Frontal cortex (tissue), 4 donors: ENCODE results near the gene CCSER1. TPM values are rescaled to one million over a fixed set of nuclear protein-coding genes. Genes with fewer than 3 reads are reported as not detected.
"Not testable (repeated sequence)": the region's sequence is repeated elsewhere in the genome, so short reads cannot be mapped to it uniquely, and the experiment has no call there.

Experiments
- DNase-seq, 2 donors: peaks; one replicate each; pipeline ENCODE4 v3.0.0; 2012; ENCODE audit warnings: low spot score in 2 of 2
- FAIRE-seq: peaks from 2 replicates; lab custom pipeline; 2012; peaks lifted over from hg19 to GRCh38; lab: Jason Lieb, UNC
- total RNA-seq: library from RNA; depleted of rRNA; stranded (reverse); fragments of >200 nt; gene quantifications from one replicate; pipeline ENCODE4 v1.2.3, GENCODE V29; 2014
- donor health status: control.
- donor health status: control.
- donor health status: control.

CCSER1 gene
- total RNA-seq, 1 donor from 2014 or later, result 165 TPM

DNA sequence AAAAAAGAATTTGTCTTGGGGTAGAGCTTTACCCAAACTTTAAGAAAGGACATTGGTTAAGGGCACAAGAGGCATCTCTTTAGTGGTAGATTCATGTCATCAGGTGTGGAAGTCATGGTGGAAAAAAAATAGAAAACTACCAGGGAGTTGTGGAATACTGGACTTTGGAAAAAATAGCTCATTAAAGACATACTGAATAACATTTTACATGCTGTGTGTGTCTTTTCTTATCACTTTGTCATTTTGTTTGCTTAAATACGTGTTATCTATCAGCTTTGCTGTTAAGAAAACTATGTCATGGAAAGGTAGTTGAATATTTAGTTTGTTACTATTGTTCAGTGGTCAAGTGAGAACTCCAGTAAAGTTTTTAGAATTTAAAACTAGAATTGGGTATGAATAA lies 147.0 kb downstream of the CCSER1 start:
- FAIRE-seq, result no peak
- DNase-seq, result no peak

DNA sequence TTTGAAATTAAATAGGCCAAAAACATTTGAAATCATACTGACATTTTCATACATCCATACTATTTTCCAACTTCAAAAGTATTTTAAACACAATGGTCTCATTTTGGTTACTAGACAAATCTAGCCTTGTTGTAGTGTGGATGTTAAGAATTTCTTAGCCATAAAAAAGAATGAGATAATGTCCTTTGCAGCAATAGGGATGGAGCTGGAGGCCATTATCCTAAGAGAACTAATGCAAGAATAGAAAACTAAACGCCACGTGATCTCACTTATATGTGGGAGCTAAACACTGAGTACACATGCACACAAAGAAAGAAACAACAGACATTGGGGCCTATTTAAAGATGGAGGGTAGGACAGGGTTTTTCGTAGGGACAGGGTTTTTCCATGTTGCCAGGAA lies 153.8 kb downstream of the CCSER1 start:
- FAIRE-seq (no peak), DNase-seq (no peak)

GRCh38 chr4:90281541-90282355 lies 154.6 kb downstream of the CCSER1 start:
- no peak for FAIRE-seq
- DNase-seq, result no peak

DNA sequence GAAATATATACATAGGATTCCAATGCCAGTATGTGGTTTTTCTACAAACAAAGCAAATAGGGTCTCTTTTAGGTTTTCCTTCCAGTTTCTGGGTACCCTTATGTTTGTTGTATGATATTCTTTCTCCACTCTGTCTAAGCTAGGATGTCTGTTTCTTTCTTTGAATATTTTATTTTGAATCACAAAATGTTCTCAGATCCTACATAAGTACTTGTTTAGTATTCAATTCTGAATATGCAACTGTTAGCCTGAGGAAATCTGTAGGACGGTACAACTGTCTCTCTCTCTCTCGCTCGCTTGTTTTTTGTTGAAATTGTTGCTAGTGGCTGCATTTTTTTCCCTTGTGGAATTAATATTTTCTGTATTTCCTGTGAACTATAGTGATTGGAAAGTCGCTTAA lies 163.2 kb downstream of the CCSER1 start:
- FAIRE-seq (no peak), DNase-seq (no peak)

- FAIRE-seq, result no peak
Measured at GRCh38 chr4:90292438-90292837, 165.2 kb downstream of the CCSER1 start.

GRCh38 chr4:90293320-90293719 lies 166.1 kb downstream of the CCSER1 start:
- peak; percentile 99 for FAIRE-seq

More at GRCh38 chr4:90292438-90292837, 165.2 kb downstream of the CCSER1 start:
- DNase-seq, result no peak

GRCh38 chr4:90299373-90299772 lies 172.2 kb downstream of the CCSER1 start:
- DNase-seq (no peak), FAIRE-seq (no peak)

More at GRCh38 chr4:90293320-90293719, 166.1 kb downstream of the CCSER1 start:
- no peak for DNase-seq

DNA sequence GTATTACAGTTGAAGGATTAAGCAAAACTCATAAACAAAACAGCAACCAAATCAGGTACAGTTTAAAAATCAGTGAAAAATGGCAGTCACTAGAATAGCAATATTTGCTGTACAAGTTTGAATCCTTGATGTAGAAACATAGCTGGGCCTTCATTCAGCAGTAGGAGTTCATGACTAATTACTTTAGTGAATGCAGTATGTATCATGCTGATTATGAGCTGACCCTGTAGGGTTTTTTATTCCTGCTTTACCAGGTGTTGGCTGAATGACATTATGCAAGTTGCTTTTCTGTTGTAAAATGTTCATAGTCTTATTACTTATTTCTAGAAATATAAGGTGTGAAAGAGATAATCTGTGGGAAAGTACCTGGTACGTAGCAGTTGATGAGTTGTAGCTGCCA lies 179.6 kb downstream of the CCSER1 start:
- no peak for FAIRE-seq
- DNase-seq, result no peak

DNA sequence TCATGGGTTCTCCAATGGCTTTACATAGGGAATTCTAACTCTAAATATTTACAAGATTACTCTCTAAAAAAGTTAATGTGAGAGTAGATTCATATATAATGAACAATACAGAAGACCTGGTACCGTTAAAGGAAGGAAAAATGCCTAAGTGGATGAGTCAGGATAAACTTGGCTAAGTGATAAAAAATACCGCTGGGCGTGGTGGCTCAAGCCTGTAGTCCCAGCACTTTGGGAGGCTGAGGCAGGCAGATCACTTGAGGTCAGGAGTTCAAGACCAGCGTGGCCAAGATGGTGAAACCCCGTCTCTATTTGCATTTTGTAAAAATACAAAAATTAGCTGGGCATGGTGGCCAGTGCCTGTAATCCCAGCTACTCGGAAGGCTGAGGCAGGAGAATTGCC lies 189.9 kb downstream of the CCSER1 start:
- FAIRE-seq, DNase-seq: not testable (repeated sequence)

DNA sequence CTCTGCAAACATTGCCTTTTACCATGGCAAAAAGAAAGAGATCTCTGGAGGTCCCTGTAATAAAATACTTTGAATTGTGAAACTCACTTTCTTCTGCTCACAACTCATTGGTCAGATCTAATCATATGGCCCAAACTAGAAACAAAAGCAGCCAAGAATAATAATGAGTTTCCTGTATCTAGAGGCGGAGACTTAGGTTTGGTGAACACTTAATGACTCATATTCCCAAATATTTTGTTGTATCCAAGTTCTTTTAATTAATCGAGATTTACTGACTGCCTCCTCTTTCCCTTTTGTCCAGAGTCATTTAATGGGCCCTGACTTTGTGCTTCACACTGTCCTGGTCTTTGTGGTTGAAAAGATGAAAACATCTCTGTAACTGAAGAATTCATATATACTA lies 190.6 kb downstream of the CCSER1 start:
- DNase-seq (peak in 1 of 2 donors; percentile 1), FAIRE-seq (no peak)

DNA sequence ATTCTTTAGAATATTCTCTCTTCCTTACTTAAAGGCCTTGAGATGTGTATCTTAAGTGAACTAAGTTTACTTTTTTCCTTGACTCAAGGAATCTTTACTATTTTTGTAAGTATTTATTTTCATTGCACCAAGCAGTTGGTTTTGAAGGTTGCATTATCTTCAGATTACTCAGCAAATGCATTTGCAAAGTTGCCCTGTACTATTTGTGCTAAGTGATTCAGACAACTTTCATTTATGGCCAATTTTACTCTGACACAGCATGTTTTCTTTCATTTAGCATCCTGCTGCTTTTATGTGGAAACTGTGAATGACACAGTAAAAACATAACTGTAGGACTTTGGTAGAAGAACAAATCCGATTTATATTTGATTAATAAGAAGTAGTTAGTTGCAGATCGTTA lies 191.0 kb downstream of the CCSER1 start:
- FAIRE-seq (no peak), DNase-seq (peak in 1 of 2 donors; percentile 1)

GRCh38 chr4:90328558-90328957 lies 201.4 kb downstream of the CCSER1 start:
- FAIRE-seq (no peak), DNase-seq (no peak)

- DNase-seq (no peak), FAIRE-seq (no peak)
Measured at GRCh38 chr4:90330546-90330945, 203.4 kb downstream of the CCSER1 start.

GRCh38 chr4:90345549-90346215 lies 218.5 kb downstream of the CCSER1 start:
- no peak for FAIRE-seq
- no peak for DNase-seq

DNA sequence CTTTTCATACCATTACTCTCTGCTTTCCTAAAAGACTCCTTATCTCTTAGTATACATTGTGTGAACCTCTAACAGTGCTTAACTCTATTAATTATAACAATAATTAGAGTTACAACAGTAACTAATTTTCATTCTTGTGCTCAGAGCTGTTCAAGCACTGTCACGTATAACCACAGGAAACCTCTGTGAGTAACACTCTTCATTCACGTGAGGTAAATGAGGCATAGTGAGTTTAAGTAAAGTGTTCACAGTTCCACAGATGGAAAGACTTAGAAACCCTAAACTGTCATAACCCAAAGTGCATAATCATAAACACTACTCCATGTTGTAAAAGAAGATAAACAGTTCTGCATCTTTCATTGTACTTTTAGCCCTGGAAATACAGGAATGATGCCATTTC lies 222.4 kb downstream of the CCSER1 start:
- FAIRE-seq, result no peak

DNA sequence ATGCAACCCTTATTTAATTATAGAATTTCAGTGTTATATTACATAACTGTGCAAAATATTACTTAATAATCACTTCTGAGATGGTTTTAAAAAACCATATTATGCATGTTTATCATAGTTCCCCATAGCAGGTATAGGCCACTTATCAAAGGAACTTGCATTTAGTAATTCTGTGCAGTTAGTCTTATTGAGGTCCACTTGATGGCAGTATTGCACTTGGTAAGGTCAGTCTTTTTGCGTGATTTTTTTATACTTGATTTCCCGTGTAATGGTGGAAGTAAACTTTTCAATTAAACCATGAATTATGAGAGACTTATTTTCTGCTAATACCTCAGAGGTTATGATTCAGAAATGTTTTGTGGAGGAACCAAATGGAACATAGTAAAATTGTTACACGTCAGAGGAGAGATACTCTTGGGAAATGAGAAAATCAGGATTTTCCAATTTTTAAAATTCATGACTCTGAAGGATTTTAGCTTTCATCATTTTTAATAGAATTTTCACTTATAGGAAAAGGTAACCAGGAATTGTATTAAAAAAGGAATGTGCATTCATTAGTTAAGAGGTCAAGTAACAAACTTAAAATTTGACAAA lies 230.0 kb downstream of the CCSER1 start:
- FAIRE-seq (no peak), DNase-seq (peak in 1 of 2 donors; percentile 15)

More for the DNA sequence above, 222.4 kb downstream of the CCSER1 start:
- no peak for DNase-seq

GRCh38 chr4:90375081-90375480 lies 247.9 kb downstream of the CCSER1 start:
- FAIRE-seq (no peak), DNase-seq (no peak)

- DNase-seq, result no peak
- FAIRE-seq, result no peak
Measured at GRCh38 chr4:90393215-90393614, 266.0 kb downstream of the CCSER1 start.

- DNase-seq, result no peak
- FAIRE-seq, result no peak
Measured at GRCh38 chr4:90403781-90404180, 276.6 kb downstream of the CCSER1 start.

DNA sequence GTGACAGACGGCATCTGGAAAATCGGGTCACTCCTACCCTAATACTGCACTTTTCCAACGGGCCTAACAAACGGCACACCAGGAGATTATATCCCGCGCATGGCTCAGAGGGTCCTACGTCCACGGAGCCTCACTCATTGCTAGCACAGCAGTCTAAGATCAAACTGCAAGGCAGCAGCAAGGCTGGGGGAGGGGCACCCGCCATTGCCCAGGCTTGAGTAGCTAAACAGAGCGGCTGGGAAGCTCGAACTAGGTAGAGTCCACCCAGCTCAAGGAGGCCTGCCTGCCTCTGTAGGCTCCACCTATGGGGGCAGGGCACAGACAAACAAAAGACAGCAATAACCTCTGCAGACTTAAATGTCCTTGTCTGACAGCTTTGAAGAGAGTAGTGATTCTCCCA lies 280.7 kb downstream of the CCSER1 start:
- not testable (repeated sequence) for FAIRE-seq, DNase-seq

DNA sequence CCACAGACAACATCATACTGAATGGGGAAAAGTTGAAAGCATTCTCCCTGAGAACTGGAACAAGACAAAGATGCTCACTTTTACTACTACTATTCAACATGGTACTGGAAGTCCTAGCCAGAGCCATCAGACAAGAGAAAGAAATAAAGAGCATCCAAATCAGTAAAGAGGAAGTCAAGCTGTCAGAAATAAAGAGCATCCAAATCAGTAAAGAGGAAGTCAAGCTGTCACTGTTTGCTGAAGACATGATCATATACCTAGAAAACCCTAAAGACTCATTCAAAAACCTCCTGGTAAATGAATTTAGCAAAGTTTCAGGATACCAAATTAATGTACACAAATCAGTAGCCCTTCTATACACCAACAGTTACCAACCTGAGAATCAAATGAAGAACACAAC lies 285.6 kb downstream of the CCSER1 start:
- not testable (repeated sequence) for FAIRE-seq

More for the DNA sequence above, 285.6 kb downstream of the CCSER1 start:
- not testable (repeated sequence) for DNase-seq
